ENCODE data around the gene NFIA. TPM values are rescaled to one million over a fixed set of nuclear protein-coding genes. Genes with fewer than 3 reads are reported as not detected.

NFIA gene
- total RNA-seq, 1 experiment from 2014 or later = 12.7 TPM

DNA sequence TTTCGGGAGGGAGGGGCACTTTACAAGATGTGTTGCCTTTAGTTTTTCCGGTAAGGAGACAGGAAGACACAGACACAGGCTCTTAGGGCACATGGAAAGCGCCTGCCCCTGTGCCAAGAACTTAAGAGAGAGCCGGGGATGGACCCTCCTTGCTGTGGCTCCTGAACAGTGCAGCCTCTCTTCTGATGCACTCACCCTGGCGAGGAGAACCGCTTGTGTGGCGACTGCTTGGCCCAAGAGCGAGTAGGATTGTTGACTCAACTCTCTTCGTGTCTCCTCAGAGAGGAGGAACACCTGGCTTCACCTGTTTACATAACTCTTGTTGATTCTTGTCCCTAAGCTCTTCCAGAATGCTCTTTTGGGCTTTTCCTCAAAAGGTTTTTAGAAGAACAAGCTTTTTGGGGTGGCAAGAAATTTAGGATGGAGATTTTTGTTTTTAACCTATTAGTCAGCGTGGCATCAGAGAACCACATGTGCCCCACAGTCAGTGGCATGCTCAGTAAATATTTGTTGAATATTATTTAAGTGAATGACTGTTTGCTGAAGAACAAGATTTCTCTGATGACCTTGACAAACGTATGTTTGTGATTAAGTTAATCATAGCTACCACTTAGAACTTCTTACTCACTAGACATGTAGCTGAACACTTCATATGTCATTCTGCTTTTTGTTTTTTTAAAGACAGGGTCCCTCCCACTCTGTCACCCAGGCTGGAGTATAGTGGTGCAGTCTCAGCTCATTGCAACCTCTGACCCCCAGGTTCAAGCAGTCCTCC lies 60.6 kb downstream of the NFIA start:
- ChIA-PET POLR2A (ENCODE audit: unreplicated experiment) (interaction anchor here (0.5 to 0.6 kb wide), 2 partner anchors 62 to 95 kb away, joined by 4 to 8 read pairs; no protein-coding TSS in a partner anchor), CTCF (no interaction called here)
- Histone ChIP-seq H3K4me2 (ENCODE audit: low read length) (peak overlapping the region; percentile 62), H3F3A (ENCODE audit: low read length, unreplicated experiment) (peaks cover 17% of the 10 kb centered on the region), H3K9ac (ENCODE audit: low read length) (peak overlapping the region; percentile 19; the same call in 1 of the 2 replicates), H3K9me2 (replicated peaks; ENCODE audit: low read length) (no peaks in the 10 kb centered on the region), H3K79me2 (ENCODE audit: low read length) (no peaks in the 10 kb centered on the region), H4K20me1 (ENCODE audit: low read length) (no peaks in the 10 kb centered on the region), H3K9me3 (ENCODE audit: low read length) (no peaks in the 10 kb centered on the region), H3K4me3 (ENCODE audit: low read length) (peak overlapping the region; percentile 18; the same call in 1 of the 2 replicates), H3K27ac (ENCODE audit: low read length) (peak overlapping the region; percentile 82), H3K27me3 (ENCODE audit: low read length) (no peaks in the 10 kb centered on the region), H2AFZ (ENCODE audit: low read length) (peak overlapping the region; percentile 45), H3K4me1 (ENCODE audit: insufficient read depth, low read length) (peaks cover 58% of the 10 kb centered on the region), H3K36me3 (ENCODE audit: low read depth, low read length) (no peaks in the 10 kb centered on the region)
- BruUV-seq (replicated peaks) = no TSS peak
- TF ChIP-seq EZH2 (IDR thresholded peaks at IDR 0.05; ENCODE audit: low read length, unreplicated experiment) (no peak), EZH2phosphoT487 (IDR thresholded peaks at IDR 0.05; ENCODE audit: borderline replicate concordance, low read length) (no peak)
- TF ChIP-seq, protein P1, sequence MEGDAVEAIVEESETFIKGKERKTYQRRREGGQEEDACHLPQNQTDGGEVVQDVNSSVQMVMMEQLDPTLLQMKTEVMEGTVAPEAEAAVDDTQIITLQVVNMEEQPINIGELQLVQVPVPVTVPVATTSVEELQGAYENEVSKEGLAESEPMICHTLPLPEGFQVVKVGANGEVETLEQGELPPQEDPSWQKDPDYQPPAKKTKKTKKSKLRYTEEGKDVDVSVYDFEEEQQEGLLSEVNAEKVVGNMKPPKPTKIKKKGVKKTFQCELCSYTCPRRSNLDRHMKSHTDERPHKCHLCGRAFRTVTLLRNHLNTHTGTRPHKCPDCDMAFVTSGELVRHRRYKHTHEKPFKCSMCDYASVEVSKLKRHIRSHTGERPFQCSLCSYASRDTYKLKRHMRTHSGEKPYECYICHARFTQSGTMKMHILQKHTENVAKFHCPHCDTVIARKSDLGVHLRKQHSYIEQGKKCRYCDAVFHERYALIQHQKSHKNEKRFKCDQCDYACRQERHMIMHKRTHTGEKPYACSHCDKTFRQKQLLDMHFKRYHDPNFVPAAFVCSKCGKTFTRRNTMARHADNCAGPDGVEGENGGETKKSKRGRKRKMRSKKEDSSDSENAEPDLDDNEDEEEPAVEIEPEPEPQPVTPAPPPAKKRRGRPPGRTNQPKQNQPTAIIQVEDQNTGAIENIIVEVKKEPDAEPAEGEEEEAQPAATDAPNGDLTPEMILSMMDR (conservative IDR thresholded peaks at IDR 0.05; ENCODE audit: low read depth, low read length) = no peak
- intact Hi-C loops (cut with micrococcal nuclease) = loop anchor here (1.0 to 2.0 kb wide), 3 partner anchors 10 to 180 kb away; no protein-coding TSS in a partner anchor
- DNase-seq (peak; percentile 80), ATAC-seq (peak; percentile 65)

DNA sequence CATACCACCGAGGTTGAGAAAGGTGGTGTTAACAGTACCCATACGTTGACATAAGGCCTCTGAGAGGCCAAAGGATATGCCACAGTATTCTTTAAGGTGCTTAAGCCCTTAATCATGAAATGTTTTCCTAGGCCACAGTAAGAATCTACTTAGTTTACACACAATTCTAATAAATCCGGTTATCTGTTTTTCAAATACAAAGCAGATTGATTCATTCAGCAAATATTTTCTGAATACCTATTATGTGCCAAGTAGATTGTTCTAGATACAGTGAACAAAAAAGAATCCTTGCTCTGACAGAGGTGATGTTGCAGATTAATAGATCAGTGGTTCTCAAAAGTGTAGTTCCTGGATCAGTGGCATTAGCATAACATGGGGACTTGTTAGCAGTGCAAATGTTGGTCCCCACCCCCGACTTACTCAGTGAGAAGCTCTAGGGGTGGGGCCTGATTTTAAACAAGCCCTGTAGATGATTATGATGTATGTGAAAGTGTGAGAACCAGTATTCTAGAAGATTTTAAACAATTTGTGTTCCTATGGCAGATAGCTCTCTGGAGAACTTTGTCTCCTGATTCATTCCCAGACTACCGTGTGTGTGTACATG lies 61.6 kb downstream of the NFIA start:
- Histone ChIP-seq H2AFZ (ENCODE audit: low read length) (no peak overlapping the region), H3K9me2 (replicated peaks; ENCODE audit: low read length) (no peaks in the 10 kb centered on the region), H3K9me3 (ENCODE audit: low read length) (no peaks in the 10 kb centered on the region), H3K27me3 (ENCODE audit: low read length) (no peaks in the 10 kb centered on the region), H3K4me3 (ENCODE audit: low read length) (no peak overlapping the region), H3K36me3 (ENCODE audit: low read depth, low read length) (no peaks in the 10 kb centered on the region), H3K79me2 (ENCODE audit: low read length) (no peaks in the 10 kb centered on the region), H3K27ac (ENCODE audit: low read length) (peak overlapping the region; percentile 82), H4K20me1 (ENCODE audit: low read length) (no peaks in the 10 kb centered on the region), H3F3A (ENCODE audit: low read length, unreplicated experiment) (peaks cover 17% of the 10 kb centered on the region), H3K4me1 (ENCODE audit: insufficient read depth, low read length) (peaks cover 64% of the 10 kb centered on the region), H3K4me2 (ENCODE audit: low read length) (peak overlapping the region; percentile 62), H3K9ac (ENCODE audit: low read length) (peak overlapping the region; percentile 19; the same call in 1 of the 2 replicates)
- no peak for TF ChIP-seq EZH2phosphoT487 (IDR thresholded peaks at IDR 0.05; ENCODE audit: borderline replicate concordance, low read length)
- TF ChIP-seq EZH2 (IDR thresholded peaks at IDR 0.05; ENCODE audit: low read length, unreplicated experiment) = no peak
- TF ChIP-seq, protein P1 (conservative IDR thresholded peaks at IDR 0.05; ENCODE audit: low read depth, low read length) = no peak
- ATAC-seq (peak; percentile 46), DNase-seq (peak; percentile 75)
- BruUV-seq (replicated peaks) = no TSS peak
- ChIA-PET POLR2A (ENCODE audit: unreplicated experiment) (interaction anchor here (0.5 kb wide), 1 partner anchor 63 kb away, joined by 8 read pairs; no protein-coding TSS in a partner anchor), CTCF (no interaction called here)
- intact Hi-C loops (cut with micrococcal nuclease) = loop anchor here (1.0 to 2.0 kb wide), 3 partner anchors 11 to 179 kb away; no protein-coding TSS in a partner anchor

Measured in PC-3 (cell line).